DND-41 (cell line): ENCODE data around the gene AP2A2.

Experiments used
- ATAC-seq: fragments of 200-7000 bp; cut with Tn5 transposase; 3 replicates; pipeline ENCODE4 v1.9.1; 2021; ENCODE audit warnings: low read depth; ENCODE audit not compliant: insufficient read depth
- DNase-seq: peaks from one replicate; pipeline ENCODE4 v3.0.0-alpha.2; 2020
- H2AFZ ChIP-seq: 2 replicates; pipeline ENCODE4 v1.6.0; 2012; ENCODE audit warnings: low read depth, low read length
- H3K27ac ChIP-seq: 2 replicates; pipeline ENCODE4 v1.5.1; 2012; ENCODE audit warnings: low read length, inconsistent platforms
- H3K27me3 ChIP-seq: fragments of 200-600 bp; sonication (generic); 2 replicates; pipeline ENCODE4 v1.6.0; 2012; ENCODE audit warnings: low read length, mild to moderate bottlenecking, inconsistent platforms; ENCODE audit not compliant: insufficient read depth, poor library complexity
- H3K36me3 ChIP-seq: 2 replicates; pipeline ENCODE4 v1.5.1; 2012; ENCODE audit warnings: low read length, inconsistent platforms; ENCODE audit not compliant: insufficient read depth
- H3K4me1 ChIP-seq: 2 replicates; pipeline ENCODE4 v1.5.1; 2012; ENCODE audit warnings: mild to moderate bottlenecking, low read length; ENCODE audit not compliant: insufficient read depth
- H3K4me2 ChIP-seq: 2 replicates; pipeline ENCODE4 v1.6.0; 2012; ENCODE audit warnings: mild to moderate bottlenecking, moderate library complexity, low read length, inconsistent platforms; ENCODE audit not compliant: insufficient read depth
- H3K4me3 ChIP-seq, 2 experiments: fragments of 200-600 bp in 1 of 2; shearing (Covaris generic) in 1 of 2; 2 replicates each; pipeline ENCODE4 v1.5.1; 2012 to 2016; ENCODE audit warnings: inconsistent platforms in 2 of 2, low read length in 2 of 2, mild to moderate bottlenecking in 2 of 2, low read depth in 1 of 2, moderate library complexity in 1 of 2
- H3K79me2 ChIP-seq: 2 replicates; pipeline ENCODE4 v1.6.0; 2012; ENCODE audit warnings: low read length, inconsistent platforms; ENCODE audit not compliant: insufficient read depth
- H3K9ac ChIP-seq: 2 replicates; pipeline ENCODE4 v1.6.0; 2012; ENCODE audit warnings: low read depth, mild to moderate bottlenecking, inconsistent platforms, low read length, moderate library complexity
- H3K9me3 ChIP-seq: 2 replicates; pipeline ENCODE4 v1.5.1; 2012; ENCODE audit warnings: low read length, moderate library complexity, mild to moderate bottlenecking, inconsistent platforms; ENCODE audit not compliant: insufficient read depth, severe bottlenecking
- H4K20me1 ChIP-seq: 2 replicates; pipeline ENCODE4 v1.6.0; 2012; ENCODE audit warnings: low read length; ENCODE audit not compliant: insufficient read depth
- CTCF ChIP-seq: IDR thresholded peaks from 2 replicates; pipeline ENCODE4 v1.5.1; 2012; ENCODE audit warnings: borderline replicate concordance, low read length, moderate library complexity, mild to moderate bottlenecking; ENCODE audit not compliant: poor library complexity, severe bottlenecking; ENCODE audit errors: extremely low read depth
- EZH2 ChIP-seq: IDR thresholded peaks from 3 replicates; pipeline ENCODE4 v1.6.1; 2012; ENCODE audit warnings: borderline replicate concordance, low read depth, mild to moderate bottlenecking, moderate library complexity, low read length, inconsistent platforms; ENCODE audit not compliant: severe bottlenecking

AP2A2 gene

GRCh38 chr11:1059759-1060158 lies 134.1 kb downstream of the AP2A2 start:
- Histone ChIP-seq H3K4me1 (no peaks in the 10 kb centered on the region), H3K79me2 (no peaks in the 10 kb centered on the region), H3K27me3 (peaks cover 8% of the 10 kb centered on the region), H3K9ac (no peak overlapping the region), H3K9me3 (no peaks in the 10 kb centered on the region), H3K27ac (no peak overlapping the region), H3K4me3 (no peak overlapping the region), H4K20me1 (no peaks in the 10 kb centered on the region), H3K4me2 (no peak overlapping the region), H2AFZ (no peak overlapping the region), H3K36me3 (no peaks in the 10 kb centered on the region)
- DNase-seq (no peak), ATAC-seq (no peak)
- TF ChIP-seq EZH2 (no peak), CTCF (no peak)

- H2AFZ ChIP-seq, result no peak overlapping the region
- DNase-seq (no peak), ATAC-seq (no peak)
- H3K27me3 ChIP-seq, result peaks cover 8% of the 10 kb centered on the region
- no peaks in the 10 kb centered on the region for H3K9me3 ChIP-seq
- no peaks in the 10 kb centered on the region for H3K4me1 ChIP-seq
- no peaks in the 10 kb centered on the region for H4K20me1 ChIP-seq
- no peaks in the 10 kb centered on the region for H3K79me2 ChIP-seq
- no peak overlapping the region for H3K27ac ChIP-seq
- no peak overlapping the region for H3K4me3 ChIP-seq
- H3K4me2 ChIP-seq, result no peak overlapping the region
- no peak for TF ChIP-seq CTCF
- TF ChIP-seq EZH2, result no peak
- H3K36me3 ChIP-seq, result no peaks in the 10 kb centered on the region
- H3K9ac ChIP-seq, result no peak overlapping the region
These were observed 134.7 kb downstream of the AP2A2 start for GRCh38 chr11:1060410-1060809.

- H3K4me1 ChIP-seq, result no peaks in the 10 kb centered on the region
- no peak overlapping the region for H3K27ac ChIP-seq
- no peak overlapping the region for H2AFZ ChIP-seq
- no peak overlapping the region for H3K4me3 ChIP-seq
- no peak overlapping the region for H3K9ac ChIP-seq
- H3K79me2 ChIP-seq, result no peaks in the 10 kb centered on the region
- H3K9me3 ChIP-seq, result no peaks in the 10 kb centered on the region
- H4K20me1 ChIP-seq, result no peaks in the 10 kb centered on the region
- no peaks in the 10 kb centered on the region for H3K36me3 ChIP-seq
- no peak for ATAC-seq
- H3K27me3 ChIP-seq, result peaks cover 8% of the 10 kb centered on the region
- TF ChIP-seq CTCF (no peak), EZH2 (no peak)
- H3K4me2 ChIP-seq, result no peak overlapping the region
- no peak for DNase-seq
These were observed 135.4 kb downstream of the AP2A2 start for GRCh38 chr11:1060852-1061616.
